OCI-LY1 (cell line): Measurements from ENCODE around the gene VSTM4.

Experiments used
- CTCF ChIP-seq: fragments of 200-600 bp; sonication (generic), shearing (Covaris generic); IDR thresholded peaks from 2 replicates; pipeline ENCODE4 v1.5.1; 2017; ENCODE audit warnings: mild to moderate bottlenecking, antibody characterized with exemption, low read length, moderate library complexity, mixed read lengths
- EZH2 ChIP-seq: fragments of 200-600 bp; sonication (generic), shearing (Covaris generic); IDR thresholded peaks from 2 replicates; pipeline ENCODE4 v1.8.0; 2017; ENCODE audit warnings: borderline replicate concordance, mixed run types, mild to moderate bottlenecking, antibody characterized with exemption, low read length, moderate library complexity, mixed read lengths

GRCh38 chr10:49007129-49007528, 108.2 kb downstream of the VSTM4 start:
- no peak for TF ChIP-seq CTCF
- TF ChIP-seq EZH2, result no peak
